AML-193 (cell line): Measurements from ENCODE around the gene ABL1.
"Not testable (repeated sequence)": the region's sequence is repeated elsewhere in the genome, so short reads cannot be mapped to it uniquely, and the experiment has no call there.

Experiments
- DNase-seq, 2 experiments: peaks; one replicate each; lab custom pipeline; 2025; lab: John Stamatoyannopoulos, UW

Gene ABL1

DNA sequence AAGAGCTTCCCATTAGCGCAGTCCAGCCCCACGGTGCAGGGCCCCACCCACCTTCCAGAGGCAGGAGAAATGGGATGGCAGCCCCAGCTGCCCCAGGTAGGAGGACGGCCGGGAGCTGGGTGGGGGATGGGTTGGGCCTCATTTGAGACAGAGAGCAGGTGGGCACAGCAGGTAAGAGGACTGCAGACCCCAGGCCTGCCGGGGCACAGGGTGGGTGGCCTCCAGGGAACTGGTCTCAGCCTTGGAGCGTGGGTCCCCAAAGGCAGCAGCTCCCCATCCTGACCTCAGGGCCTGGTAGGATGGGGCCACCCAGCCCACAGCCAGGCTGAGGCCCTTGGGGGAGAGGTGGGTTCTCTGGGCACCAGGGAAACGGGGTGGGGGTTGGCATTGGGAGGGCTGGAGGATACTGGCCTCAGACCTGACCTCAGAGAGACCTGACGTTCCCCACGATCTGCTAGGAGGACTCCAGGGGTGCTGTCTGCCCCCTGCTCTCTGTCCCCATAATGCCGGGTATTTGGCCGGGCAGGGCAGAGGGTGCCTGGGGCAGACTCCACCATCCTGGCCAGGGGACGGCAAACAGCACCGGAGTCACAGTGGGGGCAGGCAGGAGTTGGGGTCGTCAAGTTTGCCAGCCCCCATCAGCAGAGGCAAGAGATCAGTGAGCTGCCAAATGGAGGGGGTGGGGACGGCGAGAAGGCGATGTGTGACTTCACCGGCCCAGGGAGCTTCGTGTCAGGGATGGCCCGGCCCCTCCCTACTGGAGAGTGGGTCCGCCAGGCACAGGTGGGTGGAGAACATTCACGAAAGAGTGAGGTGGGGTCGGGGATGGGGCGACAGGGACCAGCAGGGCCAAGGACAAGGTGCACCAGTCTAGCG lies 68.4 kb downstream of the ABL1 start:
- DNase-seq = no peak

DNA sequence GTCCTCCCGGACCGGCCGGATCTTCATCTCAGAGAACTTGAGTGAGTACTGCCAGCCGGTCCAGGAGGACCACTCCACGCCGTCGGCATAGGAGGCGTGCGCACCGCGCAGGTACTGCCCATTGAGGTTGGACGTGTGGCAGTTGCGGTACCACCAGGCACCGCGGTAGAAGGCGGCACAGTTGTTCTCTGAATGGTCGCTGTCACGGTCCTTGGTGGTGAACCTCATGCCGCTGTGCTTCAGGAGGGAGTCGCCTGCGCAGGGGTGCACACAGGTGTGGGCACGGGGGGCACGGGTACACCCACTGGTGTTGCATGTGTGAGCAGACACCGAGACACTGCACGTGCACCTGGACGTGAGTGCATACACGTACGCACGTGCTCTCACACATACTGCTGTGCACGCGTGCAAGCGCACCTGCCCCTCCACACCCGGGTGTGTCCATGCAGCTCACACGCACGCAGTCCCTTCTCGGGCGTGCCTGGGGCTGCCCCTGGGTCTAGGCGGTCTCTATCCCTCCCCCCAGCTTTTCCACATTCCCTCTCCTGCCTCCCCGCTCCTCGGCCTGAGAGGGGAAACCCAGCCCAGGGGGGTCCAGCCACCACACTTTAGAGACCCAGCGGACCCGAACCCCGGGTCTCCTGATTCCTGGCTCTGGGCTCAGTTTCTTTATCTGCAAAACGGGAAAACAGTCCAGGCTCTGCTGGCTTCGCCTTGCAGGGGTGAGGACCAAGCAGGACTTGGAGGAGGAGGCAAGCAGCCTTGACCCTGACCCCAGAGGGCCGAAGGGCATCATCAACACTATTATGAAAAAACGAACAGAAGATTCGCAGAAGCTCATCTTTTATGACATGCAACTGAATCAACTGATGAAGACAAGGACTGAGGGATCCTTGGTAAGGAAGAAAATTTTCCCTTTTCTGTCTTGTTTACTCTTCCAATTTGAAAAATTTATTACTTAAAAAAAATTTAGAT lies 69.3 kb downstream of the ABL1 start:
- no peak for DNase-seq

- peak; percentile 30 to 32 for DNase-seq
These were observed 70.3 kb downstream of the ABL1 start for GRCh38 chr9:130905125-130905901.

DNA sequence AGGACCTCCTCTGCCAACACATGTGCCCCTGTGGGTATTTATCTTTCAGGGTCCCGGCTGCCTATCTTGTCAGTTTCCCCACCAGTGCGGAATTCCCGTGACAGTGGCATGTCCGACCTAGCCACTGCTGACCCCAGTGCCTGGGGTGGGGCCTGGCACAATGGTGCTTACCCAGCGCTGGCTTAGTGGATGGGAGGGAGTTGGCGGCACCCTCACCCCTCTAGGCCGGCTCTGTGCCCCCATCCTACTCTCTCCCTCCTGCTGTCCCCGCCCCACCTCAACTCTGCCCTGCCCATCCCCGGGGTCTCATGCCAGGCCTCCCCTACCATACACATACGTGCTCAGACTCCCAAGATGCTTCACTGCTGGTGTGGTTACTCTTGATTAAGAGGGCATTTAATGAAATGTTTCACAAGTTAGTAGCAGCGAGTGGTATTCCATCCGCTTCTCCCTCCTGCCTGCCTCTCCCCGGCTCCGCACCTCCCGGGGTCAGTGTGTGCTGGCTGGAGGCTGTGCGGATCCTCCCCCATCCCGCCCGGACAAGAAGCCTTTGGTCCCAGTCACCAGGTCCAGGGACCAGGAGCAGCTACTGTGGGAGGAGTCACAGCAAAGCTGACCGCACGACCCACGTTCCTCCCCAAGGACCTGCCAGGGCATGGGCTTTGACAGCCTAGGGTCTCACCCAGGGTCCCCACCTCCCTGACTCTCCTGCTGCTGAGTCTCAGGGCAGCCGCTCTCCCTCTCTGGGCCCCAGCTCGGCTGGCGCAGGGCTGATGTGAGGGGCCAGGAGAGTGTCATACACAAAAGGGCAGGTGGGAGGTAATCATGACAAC lies 71.1 kb downstream of the ABL1 start:
- DNase-seq = no peak

- DNase-seq = no peak
These were observed 71.8 kb downstream of the ABL1 start for GRCh38 chr9:130906735-130907416.

DNA sequence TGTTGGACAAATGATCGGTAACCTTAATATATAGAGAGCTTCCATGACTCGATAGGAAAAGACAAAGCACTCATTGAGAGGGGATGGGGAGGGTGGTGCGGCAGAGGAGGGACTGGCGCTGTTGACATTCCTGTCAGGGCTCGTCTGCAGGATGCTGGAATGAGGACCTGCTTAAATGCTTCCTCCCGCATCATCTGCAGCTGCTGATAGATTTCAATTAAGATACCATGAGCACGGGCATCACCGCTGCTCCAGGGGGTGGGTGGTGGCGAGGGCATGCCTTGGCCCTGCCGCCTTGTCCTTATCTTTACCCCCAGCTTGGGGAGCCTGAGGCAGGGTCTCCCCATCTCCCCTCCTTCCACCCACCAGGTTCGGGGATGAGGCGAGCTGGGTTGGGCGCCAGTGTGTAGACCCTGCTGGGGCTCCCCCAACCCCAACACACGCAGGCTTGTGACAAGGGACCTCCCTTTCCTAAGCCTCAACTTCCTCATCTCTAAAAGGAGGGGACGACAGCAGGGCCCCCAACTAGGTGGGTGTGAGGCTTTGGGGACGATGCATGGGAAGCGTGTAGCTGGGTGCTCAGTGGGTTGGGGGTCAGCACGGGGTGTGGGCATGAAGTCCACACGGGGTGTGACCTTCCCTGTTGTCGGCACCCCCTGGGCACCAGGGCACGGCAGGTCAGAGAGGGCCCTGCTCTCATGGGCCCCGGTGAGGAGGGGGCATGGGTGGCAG lies 73.3 kb downstream of the ABL1 start:
- DNase-seq = no peak

DNA sequence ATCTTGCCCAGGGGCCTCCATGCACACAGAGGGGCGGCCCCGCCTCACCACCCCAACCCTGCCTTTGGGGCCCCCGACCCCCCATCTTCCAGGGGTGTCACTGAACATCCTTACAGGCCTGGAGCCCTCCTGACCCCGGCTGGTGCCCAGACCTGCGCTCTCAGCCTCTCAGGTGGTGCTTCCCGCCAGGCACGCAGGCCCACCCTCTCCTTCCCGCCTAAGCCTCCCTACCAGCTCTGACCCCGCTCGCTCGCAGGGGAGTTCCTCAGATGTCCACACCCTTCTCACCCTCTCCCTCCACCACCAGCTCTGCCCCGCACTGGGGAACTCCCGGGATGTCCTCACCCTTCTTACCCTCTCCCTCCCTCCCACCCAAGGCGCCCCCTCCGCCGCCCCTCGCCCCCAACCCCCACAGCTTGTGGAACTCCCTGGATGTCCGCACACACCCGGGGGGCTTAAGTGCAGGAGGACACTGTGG lies 73.9 kb downstream of the ABL1 start:
- DNase-seq = no peak

DNA sequence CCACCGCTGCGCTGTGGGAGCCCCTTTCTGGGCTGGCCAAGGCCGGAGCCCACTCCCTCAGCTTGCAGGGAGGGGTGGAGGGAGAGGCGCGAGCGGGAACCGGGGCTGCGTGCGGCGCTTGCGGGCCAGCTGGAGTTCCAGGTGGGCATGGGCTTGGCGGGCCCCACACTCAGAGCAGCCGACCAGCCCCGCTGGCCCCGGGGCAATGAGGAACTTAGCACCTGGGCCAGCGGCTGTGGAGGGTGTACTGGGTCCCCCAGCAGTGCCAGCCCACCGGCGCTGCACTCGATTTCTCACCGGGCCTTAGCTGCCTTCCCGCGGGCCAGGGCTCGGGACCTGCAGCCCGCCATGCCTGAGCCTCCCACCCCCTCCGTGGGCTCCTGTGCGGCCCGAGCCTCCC lies 75.0 kb downstream of the ABL1 start:
- DNase-seq = not testable (repeated sequence)

GRCh38 chr9:130910670-130911069 lies 75.6 kb downstream of the ABL1 start:
- DNase-seq = not testable (repeated sequence)

DNA sequence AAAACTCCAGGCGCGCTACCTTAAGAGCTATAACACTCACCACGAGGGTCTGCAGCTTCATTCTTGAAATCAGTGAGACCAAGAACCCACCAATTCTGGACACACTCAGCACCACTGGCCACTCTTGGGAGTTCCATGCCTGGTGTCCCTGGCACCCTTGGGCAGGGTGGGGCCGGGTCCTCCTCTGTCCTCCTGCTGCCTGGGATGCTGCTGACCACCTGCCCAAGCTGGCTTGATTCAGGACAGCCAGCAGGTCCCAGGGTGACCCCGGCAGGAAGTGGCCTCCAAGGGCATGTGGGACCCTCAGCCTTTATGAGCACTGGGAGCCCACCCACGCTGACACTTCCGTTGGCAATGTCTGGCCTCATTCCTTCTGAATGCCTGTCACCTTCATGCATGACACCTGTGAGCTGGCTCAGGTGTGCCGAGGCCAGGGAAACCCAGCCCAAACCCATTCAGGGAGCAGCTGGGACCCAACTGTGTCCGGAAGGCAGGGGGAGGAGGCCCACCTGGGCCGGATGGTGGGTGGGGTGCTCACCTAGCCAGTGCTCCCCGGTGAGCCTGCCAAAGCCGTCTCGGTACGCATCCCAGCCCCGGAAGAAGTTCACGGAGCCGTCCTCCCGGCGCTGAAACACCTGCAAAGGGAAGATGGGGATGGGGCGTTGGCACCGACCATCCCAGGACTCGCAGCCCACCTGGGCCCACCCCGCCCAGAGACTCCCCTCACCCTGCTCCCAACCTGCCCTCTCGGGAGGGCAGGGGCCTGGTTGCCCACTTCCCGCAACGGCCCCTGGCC lies 76.4 kb downstream of the ABL1 start:
- no peak for DNase-seq

GRCh38 chr9:130912932-130913598 lies 78.0 kb downstream of the ABL1 start:
- DNase-seq = no peak

- DNase-seq = no peak
These were observed 78.8 kb downstream of the ABL1 start for GRCh38 chr9:130913599-130914416.

DNA sequence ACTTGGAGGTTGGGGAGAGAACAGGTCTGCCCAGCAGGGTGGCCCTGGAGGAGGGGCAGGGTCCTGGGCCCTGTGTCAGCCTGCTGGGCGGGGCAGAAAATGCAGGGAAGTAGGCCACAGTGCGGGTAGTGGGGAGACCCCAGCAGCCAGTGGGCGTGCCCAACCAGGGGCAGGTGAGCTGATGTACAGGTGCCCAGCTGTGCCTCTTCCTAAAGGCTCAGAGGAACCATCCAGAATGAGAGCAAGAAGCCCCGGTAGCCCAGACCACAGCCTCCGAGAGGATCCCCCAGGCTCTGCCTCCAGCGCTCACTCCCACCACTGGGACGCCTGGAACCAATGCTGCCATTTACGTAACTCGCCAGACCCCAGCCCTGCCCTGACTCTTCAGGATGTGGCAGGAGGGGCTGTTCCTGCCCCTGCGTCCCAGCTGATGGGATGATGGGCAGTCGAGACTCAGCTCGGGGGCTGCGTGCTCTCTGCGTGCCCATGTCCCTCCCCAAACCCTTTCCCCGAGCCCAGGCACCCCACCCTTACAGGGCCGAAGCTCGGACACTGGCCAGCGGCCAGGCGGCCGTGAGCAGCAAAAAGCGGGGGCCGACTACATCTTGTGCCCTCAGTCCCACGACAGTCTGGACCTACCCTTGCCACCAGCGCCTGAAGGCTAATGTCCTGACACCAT lies 79.5 kb downstream of the ABL1 start:
- DNase-seq = no peak

- no peak for DNase-seq
These were observed 80.0 kb downstream of the ABL1 start for GRCh38 chr9:130915096-130915447.

DNA sequence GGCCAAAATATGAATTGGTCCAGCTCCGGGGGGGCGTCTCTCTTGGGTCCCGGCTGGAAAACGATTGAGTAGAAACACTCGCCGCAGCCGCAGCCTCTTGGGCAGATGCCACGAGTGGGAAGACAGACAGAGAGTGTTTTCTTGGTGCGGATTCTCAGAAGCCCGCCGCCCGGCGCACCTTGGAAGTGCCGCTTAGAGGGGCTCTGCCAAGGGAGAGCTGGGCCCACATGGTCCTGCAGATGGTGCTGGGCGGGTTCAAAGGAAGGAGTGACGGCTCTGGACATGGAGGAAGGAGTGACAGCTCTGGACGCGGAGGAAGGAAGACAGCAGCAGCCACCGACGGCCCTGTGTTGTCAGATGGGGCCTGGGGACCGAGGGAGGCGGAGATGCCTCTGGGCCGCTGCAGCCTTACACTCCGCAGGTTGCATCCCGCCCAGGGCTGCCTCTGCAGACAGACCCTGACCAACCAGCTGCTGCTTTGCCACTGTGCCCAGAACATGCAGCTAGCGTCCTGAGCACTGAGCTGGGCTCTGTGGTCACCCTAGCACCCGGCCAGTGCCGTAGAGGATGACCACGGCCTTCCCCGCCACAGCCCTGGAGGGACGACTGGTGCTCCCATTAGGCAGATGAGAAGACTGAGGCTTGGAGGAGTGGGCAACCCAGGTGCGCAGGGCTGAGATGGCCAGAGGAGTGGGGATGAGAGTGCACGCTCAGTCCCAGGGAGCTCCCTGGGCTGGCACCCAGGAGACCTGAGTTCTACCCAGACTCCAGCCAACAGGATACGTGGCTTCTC lies 82.3 kb downstream of the ABL1 start:
- DNase-seq = no peak
